ENCODE data around the gene SDC4.

The SDC4 gene

DNA sequence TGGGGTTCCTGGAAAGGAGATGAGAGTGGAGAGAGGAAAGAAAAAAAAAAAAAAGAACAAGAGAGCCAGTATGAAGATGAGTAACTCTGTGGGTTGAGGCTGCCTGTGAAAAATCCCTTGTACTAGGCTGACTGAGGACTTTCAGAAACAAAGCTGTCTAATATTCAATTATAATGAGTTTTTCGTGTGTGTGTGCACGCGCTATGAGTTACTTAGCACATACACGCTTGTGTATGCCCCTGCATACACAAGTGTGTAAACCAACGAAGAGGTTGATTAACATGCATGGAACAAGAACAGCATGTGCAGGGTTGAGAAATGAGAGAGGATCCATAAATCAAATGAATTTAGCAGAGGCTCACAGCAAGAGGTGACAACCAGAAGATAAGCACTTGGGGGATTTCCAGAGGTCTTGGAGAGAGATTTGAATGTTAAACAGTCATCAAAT lies 46.4 kb downstream of the SDC4 start:
- no peak for DNase-seq (ENCODE audit: extremely low read depth in 1 of 2, low read depth in 1 of 2)

DNA sequence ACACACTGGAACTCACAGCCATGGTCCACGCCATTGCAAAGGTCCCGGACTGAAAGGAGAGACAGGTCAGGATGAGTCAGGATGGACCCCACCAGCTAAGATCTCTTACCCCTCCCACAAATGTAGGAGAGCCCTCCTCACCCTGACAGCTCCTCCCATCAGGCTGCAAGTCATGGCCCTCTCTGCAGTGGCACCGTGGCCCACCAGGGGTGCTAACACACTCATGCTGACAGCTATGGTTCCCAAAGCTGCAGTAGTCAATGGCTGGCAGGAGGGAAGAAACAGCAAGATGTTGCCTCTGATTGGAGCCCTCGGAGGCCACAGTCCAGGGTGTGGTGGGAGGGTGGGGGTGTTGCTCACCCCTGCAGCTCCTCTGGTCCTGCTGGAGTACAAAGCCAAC lies 47.3 kb downstream of the SDC4 start:
- no peak for DNase-seq (ENCODE audit: extremely low read depth in 1 of 2, low read depth in 1 of 2)

GRCh38 chr20:45299786-45300185 lies 48.4 kb downstream of the SDC4 start:
- DNase-seq (ENCODE audit: extremely low read depth in 1 of 2, low read depth in 1 of 2): no peak

DNA sequence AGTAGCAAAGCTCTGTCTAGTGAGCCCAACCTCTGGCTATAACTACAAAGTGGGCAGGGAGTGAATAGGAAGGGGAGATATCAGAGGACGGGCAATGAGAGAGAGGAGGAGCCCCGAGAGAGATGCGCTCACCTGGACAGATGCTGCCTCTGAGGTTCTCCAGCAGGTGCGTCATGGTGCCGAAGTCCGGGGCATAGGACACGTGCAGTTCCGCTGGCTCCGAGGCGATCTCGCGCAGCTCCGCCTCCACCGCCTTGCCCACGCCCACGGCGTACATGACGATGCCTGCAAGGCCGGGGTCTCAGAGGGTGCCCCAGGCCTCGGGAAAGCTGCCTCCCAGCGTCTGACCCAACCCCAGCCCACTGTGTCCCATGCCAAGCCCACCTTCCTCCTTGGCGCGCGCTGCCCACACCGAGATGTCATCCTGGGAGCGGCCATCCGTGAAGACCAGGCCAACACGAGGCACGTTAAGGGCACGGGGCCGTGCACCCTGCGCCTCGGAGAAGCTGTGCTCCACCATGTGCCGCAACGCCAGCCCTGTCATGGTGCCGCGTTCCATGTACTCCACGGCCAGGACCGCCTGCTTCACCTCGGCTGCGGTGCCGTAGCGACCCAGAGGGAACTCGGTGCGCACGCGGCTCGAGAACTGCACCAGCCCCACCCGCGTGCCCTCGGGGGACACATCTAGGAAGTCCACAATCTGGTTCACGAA lies 50.3 kb downstream of the SDC4 start:
- no peak for DNase-seq (ENCODE audit: extremely low read depth in 1 of 2, low read depth in 1 of 2)

GRCh38 chr20:45294659-45295058 lies 53.6 kb downstream of the SDC4 start:
- DNase-seq (ENCODE audit: extremely low read depth in 1 of 2, low read depth in 1 of 2): no peak

GRCh38 chr20:45294003-45294368 lies 54.2 kb downstream of the SDC4 start:
- no peak for DNase-seq (ENCODE audit: extremely low read depth in 1 of 2, low read depth in 1 of 2)

DNA sequence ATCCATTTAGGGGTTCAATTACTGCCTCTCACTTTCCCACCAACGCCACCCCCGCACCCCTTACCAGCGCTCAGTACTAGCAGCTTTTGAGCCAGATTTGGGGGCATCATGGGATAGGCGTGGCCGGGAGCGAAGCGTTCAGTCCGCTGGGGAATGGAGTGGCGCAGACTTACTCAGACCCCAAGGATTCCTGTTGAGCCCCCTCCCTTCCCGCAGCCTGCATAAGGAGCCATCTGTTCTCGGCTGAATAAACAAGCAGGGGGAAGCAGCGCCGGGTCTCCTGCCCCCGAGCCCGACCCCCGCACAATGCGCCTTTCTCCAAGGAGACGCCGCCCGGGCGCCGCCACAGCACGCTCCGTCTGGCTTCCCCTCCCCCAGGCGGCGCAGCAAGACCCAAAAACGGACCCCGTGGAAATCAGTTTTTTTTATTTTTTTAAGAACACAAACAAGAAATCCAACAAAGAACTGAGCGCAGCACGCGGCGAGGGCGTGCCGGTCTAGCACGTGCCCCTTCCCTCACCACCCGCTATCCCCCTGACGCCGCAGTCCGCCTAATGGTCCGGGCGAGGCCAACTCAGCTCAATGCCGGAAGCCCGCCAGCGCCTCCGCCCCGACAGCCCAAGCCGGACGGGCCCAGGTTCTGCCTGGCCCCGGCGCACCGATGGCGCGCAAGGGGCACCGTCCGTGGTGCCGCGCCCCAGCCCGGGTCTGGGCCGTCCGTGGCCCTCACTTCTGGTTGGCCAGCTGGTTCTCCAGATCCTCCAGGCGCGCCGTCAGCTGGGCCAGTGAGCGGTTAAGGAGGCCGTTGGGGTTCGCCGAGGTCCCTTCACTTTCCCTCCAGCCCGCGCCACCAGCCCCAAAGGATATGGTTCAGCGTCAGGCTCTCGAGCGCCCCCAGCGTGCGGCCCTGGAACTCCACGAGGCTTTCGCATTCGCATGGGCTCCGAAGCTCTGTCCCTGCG lies 54.9 kb downstream of the SDC4 start:
- DNase-seq (ENCODE audit: extremely low read depth in 1 of 2, low read depth in 1 of 2): peak; percentile 39 to 73

GRCh38 chr20:45292343-45292742 lies 55.9 kb downstream of the SDC4 start:
- DNase-seq (ENCODE audit: extremely low read depth in 1 of 2, low read depth in 1 of 2): no peak

DNA sequence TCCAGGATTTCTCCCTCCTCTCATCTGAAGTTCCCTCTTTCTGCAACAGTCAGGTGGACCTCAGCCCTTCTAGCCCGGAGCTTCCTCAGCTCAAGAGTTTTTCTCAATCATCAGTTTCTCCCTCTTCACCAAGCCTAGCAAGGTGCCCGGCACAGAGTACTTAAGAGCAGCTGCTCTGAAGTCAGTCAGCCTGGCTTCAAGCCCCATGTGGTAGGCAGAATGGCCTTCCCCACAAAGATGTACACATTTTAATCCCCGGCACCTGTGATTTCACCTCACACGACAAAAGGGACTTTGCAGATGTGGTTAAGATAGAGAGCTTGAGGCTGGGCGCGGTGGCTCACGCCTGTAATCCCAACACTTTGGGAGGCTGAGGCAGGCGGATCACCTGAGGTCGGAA lies 56.7 kb downstream of the SDC4 start:
- no peak for DNase-seq (ENCODE audit: extremely low read depth in 1 of 2, low read depth in 1 of 2)

DNA sequence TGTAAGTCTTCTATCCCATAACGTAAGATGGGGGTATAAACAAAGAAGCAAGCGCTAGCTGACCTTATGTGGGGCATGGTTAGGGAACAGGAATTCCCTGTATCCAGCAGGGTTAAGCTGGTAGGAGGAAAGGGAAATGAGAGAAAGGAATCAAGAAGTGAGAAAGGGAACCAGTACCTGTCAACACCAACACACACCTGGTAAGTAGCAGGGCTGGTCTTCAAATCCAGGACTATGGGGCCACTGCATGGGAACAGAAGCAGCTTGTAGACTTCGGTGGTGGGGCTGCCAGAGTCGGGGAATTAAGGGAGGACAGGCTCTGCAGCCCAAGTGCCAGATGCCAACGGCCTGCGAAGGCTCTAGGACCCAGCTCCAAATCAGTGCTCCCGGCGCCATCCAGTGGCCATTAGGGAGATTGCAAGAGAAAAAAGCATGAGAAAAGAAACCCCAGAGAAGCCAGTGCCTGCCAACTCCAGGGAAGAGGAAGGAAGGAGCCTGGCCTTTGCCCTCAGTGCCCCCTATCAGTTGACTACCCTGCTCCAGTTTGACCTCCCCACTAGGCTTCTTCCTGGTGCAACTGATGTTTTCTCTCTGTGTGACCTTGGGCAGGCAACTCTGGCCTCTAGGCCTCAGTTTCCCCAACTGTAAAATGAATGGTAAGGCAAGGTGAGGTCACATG lies 57.4 kb downstream of the SDC4 start:
- peak in 1 of 2 donors; percentile 33 for DNase-seq (ENCODE audit: extremely low read depth in 1 of 2, low read depth in 1 of 2)

GRCh38 chr20:45289942-45290676 lies 58.1 kb downstream of the SDC4 start:
- no peak for DNase-seq (ENCODE audit: extremely low read depth in 1 of 2, low read depth in 1 of 2)

- no peak for DNase-seq (ENCODE audit: extremely low read depth in 1 of 2, low read depth in 1 of 2)
These were observed 59.4 kb downstream of the SDC4 start for GRCh38 chr20:45288860-45289259.

- DNase-seq (ENCODE audit: extremely low read depth in 1 of 2, low read depth in 1 of 2): no peak
These were observed 59.8 kb downstream of the SDC4 start for GRCh38 chr20:45288376-45288775.

GRCh38 chr20:45283551-45284057 lies 64.6 kb downstream of the SDC4 start:
- DNase-seq (ENCODE audit: extremely low read depth in 1 of 2, low read depth in 1 of 2): no peak

DNA sequence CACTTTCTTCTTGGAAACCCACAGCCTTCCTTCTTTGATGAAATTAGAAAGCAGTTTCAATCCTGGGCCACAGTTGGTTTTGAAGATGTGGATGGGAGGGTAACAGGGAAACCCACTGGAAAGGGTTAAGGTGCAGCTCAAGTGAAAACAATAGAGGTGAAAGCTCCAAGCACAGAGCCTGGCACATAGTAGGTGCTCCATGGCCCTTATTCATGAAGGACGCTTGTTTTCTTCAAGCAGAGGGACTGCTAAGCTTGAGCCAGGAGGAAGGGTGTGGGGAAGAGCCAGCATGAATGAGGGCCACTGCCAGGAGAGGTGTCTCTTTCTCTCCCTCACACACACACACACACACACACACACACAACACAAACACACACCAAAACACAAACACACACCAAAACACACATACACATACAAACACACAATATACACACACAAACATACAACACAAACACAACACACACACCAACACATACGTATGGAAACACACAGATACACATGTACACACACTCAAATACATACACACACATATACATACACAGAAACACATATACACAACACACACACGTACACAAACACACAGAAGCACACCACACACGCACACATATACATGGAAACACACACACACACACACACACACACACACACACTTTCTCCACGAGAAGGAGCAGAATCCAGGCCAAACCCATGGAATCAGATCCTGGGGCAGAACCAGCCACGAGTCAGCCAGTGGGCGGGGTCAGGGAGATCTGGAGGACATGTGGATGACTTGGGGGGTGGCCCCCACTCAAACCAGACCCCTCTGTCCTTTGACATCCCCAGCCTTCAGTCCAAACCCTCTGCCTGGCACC lies 65.3 kb downstream of the SDC4 start:
- DNase-seq (ENCODE audit: extremely low read depth in 1 of 2, low read depth in 1 of 2): no peak

DNA sequence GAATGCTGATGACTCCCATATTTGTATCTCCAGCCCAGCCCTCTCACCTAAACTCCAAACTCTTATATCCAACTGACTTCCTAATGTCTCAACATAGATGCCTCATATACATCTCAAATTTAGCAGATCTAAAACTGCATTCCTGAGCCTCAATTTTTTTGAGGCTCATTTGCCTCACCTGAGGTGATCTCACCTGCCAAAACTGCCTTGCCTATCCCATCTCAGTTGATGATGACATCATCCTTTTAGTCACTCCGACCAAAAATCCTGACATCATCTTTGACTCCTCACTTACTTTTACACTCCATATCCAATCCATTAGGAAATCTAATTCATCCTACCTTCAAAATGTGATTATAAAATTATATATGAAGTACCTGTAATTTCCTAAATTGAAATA lies 68.2 kb downstream of the SDC4 start:
- no peak for DNase-seq (ENCODE audit: extremely low read depth in 1 of 2, low read depth in 1 of 2)

- DNase-seq (ENCODE audit: extremely low read depth in 1 of 2, low read depth in 1 of 2): no peak
These were observed 72.9 kb downstream of the SDC4 start for GRCh38 chr20:45275338-45275737.

Data from activated CD8-positive, alpha-beta memory T cell treated with anti-CD3 and anti-CD28 coated beads for 1 hour (primary cell).